LNCAP (cell line): ENCODE data around the gene PPP1R15B.

ENCODE experiments used
- TF ChIP-seq, protein P1 (sequence below): fragments of 450-650 bp; IDR thresholded peaks from 2 replicates; pipeline ENCODE4 v1.5.1; 2017; ENCODE audit warnings: mild to moderate bottlenecking

PPP1R15B gene

DNA sequence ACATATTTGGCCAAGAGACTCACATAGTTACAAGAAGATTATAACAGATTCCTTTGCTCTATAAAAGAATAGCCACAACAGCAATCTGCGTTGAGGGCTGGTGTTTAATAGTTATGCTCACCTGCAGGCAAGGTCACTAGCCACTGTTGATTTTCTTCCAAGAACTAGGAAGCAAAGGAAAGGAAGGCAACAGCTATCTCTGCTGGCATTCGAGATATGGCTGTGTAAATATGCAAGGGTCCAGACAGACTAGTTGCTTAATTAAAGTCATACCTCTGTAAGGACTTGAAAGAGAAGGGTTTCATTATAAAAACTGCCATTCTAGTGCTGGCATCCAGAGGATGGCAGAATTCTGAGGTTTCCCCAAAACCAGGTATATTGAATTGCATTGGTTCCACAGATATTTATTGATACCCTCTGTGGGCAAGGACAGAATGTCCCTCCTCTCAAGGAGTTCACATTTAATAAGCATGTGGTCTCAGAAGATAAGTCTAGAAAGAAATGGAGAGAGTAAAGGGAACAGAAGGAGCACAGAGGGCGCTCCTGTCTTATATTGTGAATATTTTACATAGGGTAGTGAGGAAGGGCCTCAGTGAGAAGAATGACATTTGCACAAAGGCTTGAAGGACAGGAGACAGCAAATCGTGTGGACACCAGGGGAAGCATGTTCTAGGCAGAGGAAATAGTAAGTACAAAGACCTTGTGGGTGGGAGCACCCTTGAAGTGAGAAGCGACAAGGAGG, 28.3 kb downstream of the PPP1R15B start:
- TF ChIP-seq, protein P1, sequence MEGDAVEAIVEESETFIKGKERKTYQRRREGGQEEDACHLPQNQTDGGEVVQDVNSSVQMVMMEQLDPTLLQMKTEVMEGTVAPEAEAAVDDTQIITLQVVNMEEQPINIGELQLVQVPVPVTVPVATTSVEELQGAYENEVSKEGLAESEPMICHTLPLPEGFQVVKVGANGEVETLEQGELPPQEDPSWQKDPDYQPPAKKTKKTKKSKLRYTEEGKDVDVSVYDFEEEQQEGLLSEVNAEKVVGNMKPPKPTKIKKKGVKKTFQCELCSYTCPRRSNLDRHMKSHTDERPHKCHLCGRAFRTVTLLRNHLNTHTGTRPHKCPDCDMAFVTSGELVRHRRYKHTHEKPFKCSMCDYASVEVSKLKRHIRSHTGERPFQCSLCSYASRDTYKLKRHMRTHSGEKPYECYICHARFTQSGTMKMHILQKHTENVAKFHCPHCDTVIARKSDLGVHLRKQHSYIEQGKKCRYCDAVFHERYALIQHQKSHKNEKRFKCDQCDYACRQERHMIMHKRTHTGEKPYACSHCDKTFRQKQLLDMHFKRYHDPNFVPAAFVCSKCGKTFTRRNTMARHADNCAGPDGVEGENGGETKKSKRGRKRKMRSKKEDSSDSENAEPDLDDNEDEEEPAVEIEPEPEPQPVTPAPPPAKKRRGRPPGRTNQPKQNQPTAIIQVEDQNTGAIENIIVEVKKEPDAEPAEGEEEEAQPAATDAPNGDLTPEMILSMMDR, result no peak

DNA sequence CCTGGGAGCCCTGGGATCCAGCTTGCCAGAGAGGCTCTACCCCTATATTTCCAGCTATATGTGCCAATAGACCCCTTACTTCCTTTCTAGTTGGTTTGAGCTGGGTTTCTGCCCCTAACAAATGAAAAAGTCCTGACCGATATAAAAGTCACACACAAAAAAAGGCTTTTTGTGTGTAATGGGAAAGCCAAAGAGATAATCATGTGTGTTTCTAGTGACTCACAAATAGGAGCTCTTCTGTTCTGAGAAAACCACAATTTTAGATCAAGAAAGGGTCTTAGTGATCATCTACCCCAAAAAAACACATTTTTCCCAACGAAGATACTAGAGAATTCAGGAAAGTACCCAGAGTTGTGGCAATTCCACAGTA, 28.9 kb downstream of the PPP1R15B start:
- TF ChIP-seq, protein P1, result no peak

DNA sequence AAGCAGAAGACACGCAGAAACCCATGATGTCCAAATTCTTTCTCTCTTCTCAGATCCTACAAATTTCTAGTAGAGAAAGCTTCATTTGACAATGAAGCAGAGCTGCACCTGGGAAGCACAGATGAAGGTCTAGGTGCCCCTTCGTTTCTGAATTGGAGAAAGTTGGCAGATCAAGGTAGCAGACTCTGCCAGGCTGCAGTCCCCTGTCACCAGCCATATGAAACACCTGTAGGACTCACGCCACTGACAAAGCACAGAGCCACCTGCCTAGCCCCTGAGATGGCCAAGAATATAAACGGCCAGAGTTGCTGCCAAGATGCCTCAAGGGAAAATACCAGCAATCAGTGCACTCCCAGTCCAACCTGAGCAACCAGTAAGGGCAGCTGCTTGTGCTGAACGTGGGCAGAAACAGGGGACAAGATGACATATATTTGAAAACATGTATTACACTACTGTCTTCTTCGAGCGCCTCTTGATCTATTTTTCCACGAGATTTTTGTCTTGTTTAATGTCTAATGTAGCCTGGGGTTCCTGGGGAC, 31.3 kb downstream of the PPP1R15B start:
- TF ChIP-seq, protein P1, result no peak

DNA sequence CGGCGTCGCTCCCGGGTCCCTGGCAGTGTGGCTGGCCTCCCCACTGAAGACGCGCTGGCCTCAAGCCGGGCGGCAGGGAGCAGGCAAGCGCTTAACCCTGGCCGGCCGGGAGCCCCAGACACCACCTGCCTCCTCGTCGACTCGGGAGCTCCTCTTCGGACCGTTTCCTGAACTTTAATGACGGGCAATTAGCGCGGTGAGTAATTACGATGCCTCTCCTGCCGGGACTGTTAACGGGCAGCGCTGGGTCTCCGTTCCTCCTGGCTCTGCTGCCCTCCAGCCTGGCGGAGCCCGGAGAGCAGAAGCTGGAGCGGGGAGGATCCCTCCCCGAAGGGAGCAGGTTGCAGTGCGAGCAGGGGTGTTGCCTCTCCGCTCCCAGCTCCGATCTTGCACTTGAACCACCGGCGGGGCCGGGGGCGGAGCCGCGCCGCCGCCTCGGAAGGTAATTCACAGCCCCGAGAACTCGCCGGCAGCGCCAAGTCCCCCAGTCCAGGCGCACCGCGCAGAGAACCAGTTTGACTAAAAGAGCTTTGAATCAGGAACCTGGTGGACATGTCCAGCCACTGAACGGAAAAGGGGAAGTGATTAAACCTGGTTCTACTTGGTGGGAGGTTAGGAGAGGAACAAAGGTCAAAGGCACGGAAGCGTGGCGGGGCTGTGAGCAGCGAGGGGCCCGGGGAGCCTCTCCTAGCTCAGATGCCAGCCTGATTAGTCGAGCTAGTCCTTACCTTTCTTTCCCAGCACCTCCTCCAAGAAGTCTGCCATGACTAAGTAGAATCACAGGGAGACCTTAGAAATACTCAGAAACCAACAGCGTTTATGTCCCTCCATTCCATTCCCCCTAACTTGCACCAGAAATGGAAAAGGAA, 33.6 kb downstream of the PPP1R15B start:
- TF ChIP-seq, protein P1, result no peak

DNA sequence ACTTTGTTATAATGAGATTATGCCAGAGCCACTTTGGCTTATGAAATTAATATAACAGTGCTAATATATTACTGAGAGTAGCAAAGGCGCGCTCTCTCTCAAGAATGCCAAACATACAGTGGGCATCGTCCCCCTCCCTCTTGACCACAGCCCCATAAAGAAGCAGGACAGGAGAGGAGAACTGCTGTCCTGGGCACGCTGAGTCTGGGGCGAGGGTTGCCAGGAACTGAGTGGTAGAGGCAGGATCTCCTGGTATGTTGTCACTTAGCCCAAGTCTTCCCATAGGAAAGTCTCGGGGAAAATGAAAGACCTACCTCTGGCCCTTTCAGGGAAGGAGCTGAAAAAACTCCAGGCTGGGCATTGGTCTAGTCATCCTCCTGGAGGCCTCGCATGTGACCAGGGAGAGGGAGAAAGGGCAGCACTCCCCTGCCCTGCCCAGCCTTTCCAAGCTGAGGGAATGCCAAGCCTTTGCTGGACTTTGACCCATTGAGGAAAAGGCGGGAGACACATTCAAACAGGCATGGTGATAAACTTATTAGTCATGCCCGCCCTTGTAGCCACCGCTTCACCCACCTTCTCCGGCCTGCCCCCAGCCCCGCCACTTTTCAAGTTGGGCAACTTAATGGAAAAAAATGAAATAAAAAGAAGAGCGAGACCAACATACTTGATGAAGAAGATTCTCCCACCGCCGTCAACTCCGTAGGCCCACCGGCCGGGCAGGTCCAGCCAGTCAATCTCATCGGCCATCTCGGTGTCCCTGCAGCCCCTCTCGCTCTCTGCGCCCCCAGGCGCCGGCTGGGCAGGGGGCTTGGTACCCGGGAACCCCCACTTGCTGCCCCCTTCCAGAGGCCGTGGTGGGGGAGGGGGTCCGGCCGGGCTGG, 34.5 kb downstream of the PPP1R15B start:
- TF ChIP-seq, protein P1, result no peak

DNA sequence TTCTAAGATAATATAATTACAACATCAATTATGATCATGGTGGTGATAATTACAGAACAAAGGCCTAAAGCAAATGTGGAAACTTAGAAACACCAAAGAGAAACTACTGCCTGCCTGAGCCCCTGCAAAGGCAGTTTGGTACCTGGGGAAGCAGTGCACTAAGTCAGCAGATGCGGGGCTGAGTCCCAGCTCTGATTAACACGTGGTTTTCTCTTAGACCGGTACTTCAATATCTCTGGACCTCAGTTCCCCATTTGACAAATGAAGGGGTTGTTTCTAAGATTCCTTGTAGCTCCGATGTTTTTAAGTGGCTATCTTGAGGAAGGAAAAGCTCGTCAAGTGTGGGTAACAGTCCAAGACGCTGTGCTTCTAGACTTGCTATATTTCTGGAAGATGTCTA, 35.2 kb downstream of the PPP1R15B start:
- TF ChIP-seq, protein P1, result no peak

DNA sequence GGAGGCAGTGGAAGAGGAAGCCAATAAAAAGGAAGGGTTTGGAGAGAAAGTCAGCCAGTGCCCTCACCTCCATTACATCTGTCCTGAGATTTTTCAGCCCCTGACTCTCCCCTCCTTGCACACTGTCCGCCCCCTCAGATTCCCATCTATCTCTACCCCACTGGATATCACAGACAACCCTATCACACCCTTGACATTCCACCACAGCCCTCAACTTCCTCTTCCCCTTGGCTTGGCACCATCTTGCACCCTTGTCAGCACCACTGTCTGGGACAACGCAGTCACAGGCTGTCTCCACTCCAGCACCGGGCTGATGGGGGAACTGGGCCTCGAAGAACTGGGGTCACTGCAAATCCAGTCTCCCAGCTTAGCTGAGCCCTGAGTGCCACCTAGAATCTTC, 37.7 kb downstream of the PPP1R15B start:
- TF ChIP-seq, protein P1, result no peak
